B cell (primary cell): ENCODE data around the gene TPRG1L. TPM values are rescaled to one million over a fixed set of nuclear protein-coding genes. Genes with fewer than 3 reads are reported as not detected.

Experiments used
- ATAC-seq: fragments of 200-7000 bp; cut with Tn5 transposase; one replicate; pipeline ENCODE4 v1.10.0; 2021; ENCODE audit warnings: low read depth, mild to moderate bottlenecking, moderate number of reproducible peaks, moderate library complexity
- CTCF ChIA-PET: fragments of 350-600 bp; sonication (Branson Sonifier 250); formaldehyde crosslinking; loops from one replicate; lab custom pipeline; 2021; ENCODE audit warnings: antibody characterized with exemption, inconsistent platforms; lab: Charles Lee
- POLR2A ChIA-PET: fragments of 350-600 bp; sonication (Branson Sonifier 250); formaldehyde crosslinking; loops from one replicate; lab custom pipeline; 2021; ENCODE audit warnings: antibody characterized with exemption; lab: Charles Lee
- DNase-seq: peaks from one replicate; pipeline ENCODE4 v3.0.0; 2013
- H2AFZ ChIP-seq: 2 replicates; pipeline ENCODE4 v1.6.1; 2012; ENCODE audit warnings: mild to moderate bottlenecking, low read depth, low read length; ENCODE audit not compliant: insufficient read depth, poor library complexity, severe bottlenecking
- H3K27ac ChIP-seq, 2 donors: 1 replicate in 1 of 2; 2 replicates in 1 of 2; pipeline ENCODE4 v1.5.1; 2012 to 2013; ENCODE audit warnings: low read length in 2 of 2, mild to moderate bottlenecking in 2 of 2, moderate library complexity in 1 of 2
- H3K27me3 ChIP-seq, 4 experiments: fragments of 200-600 bp in 1 of 4; sonication (generic) in 1 of 4; replicated peaks in 1 of 4; 1 replicate in 2 of 4; 2 replicates in 2 of 4; pipeline versions ENCODE4 v1.6.1 to v1.7.0; 2013 to 2016; ENCODE audit warnings: low read length in 3 of 4, mild to moderate bottlenecking in 2 of 4, mixed read lengths in 1 of 4, moderate library complexity in 1 of 4; ENCODE audit not compliant: insufficient read depth in 4 of 4, control insufficient read depth in 3 of 4; ENCODE audit errors: control extremely low read depth in 1 of 4
- H3K36me3 ChIP-seq, 2 experiments: replicated peaks in 1 of 2; 1 replicate in 1 of 2; 2 replicates in 1 of 2; pipeline versions ENCODE4 v1.6.1 to v1.7.1; 2013; ENCODE audit warnings: low read length in 1 of 2; ENCODE audit not compliant: insufficient read depth in 2 of 2, control insufficient read depth in 1 of 2; ENCODE audit errors: control extremely low read depth in 1 of 2, extremely low read depth in 1 of 2
- H3K4me1 ChIP-seq, 2 donors: fragments of 200-600 bp in 1 of 2; sonication (generic) in 1 of 2; 1 replicate in 1 of 2; 2 replicates in 1 of 2; pipeline versions ENCODE4 v1.5.1 to v1.6.1; 2013 to 2017; ENCODE audit warnings: low read length in 2 of 2; ENCODE audit not compliant: control insufficient read depth in 2 of 2, insufficient read depth in 2 of 2
- H3K4me2 ChIP-seq: replicated peaks from 2 replicates; pipeline ENCODE3; 2012; ENCODE audit warnings: mild to moderate bottlenecking, low read depth, low read length; ENCODE audit not compliant: poor library complexity, severe bottlenecking
- H3K4me3 ChIP-seq, 5 experiments: fragments of 200-600 bp in 1 of 5; sonication (generic) in 1 of 5; 1 replicate in 3 of 5; 2 replicates in 2 of 5; pipeline versions ENCODE4 v1.5.1 to v1.7.0; 2011 to 2016; ENCODE audit warnings: low read length in 4 of 5, mild to moderate bottlenecking in 4 of 5, low read depth in 2 of 5, control low read depth in 1 of 5, moderate library complexity in 1 of 5; ENCODE audit not compliant: insufficient read depth in 1 of 5; ENCODE audit errors: control extremely low read depth in 1 of 5, extremely low read depth in 1 of 5
- H3K79me2 ChIP-seq: fragments of 200-600 bp; sonication (generic); one replicate; pipeline ENCODE4 v1.6.0; 2016; ENCODE audit warnings: low read length; ENCODE audit not compliant: control insufficient read depth, insufficient read depth
- H3K9ac ChIP-seq: fragments of 200-600 bp; sonication (generic); 2 replicates; pipeline ENCODE4 v1.6.1; 2017; ENCODE audit warnings: mild to moderate bottlenecking, low read length, moderate library complexity
- H3K9me3 ChIP-seq, 3 donors: one replicate each; pipeline versions ENCODE4 v1.6.1 to v1.7.1; 2013; ENCODE audit warnings: low read length in 2 of 3; ENCODE audit not compliant: control insufficient read depth in 2 of 3, insufficient read depth in 1 of 3; ENCODE audit errors: control extremely low read depth in 1 of 3
- H4K20me1 ChIP-seq: 2 replicates; pipeline ENCODE4 v1.6.0; 2012; ENCODE audit warnings: mild to moderate bottlenecking, low read length; ENCODE audit not compliant: insufficient read depth, control insufficient read depth, poor library complexity, severe bottlenecking
- H3K27ac Mint-ChIP-seq: one replicate; pipeline ENCODE4 v1.8.0; 2021; ENCODE audit warnings: mixed read lengths
- H3K27me3 Mint-ChIP-seq: one replicate; pipeline ENCODE4 v1.8.0; 2021; ENCODE audit warnings: mixed read lengths
- H3K4me1 Mint-ChIP-seq: one replicate; pipeline ENCODE4 v1.8.0; 2021; ENCODE audit warnings: mixed read lengths
- H3K4me3 Mint-ChIP-seq: one replicate; pipeline ENCODE4 v1.8.0; 2021; ENCODE audit warnings: mixed read lengths
- H3K9me3 Mint-ChIP-seq: one replicate; pipeline ENCODE4 v1.8.0; 2022; ENCODE audit warnings: mixed read lengths; ENCODE audit not compliant: insufficient read depth
- EZH2 ChIP-seq: IDR thresholded peaks from 2 replicates; pipeline ENCODE4 v1.6.1; 2012; ENCODE audit warnings: borderline replicate concordance, low read depth, mild to moderate bottlenecking, moderate library complexity, low read length; ENCODE audit not compliant: insufficient read depth, poor library complexity, severe bottlenecking
- WGBS: methylation state at CpG from one replicate; pipeline ENCODE4 v1.1.5; 2013; ENCODE audit warnings: missing lambda C conversion rate; ENCODE audit not compliant: insufficient coverage; 5-methylcytosine and 5-hydroxymethylcytosine counted together
- intact Hi-C: fragments of 100-400 bp; cut with micrococcal nuclease; formaldehyde crosslinking; loops from one replicate; pipeline ENCODE4 v1.10.0; 2022
- polyA plus RNA-seq: library from polyadenylated mRNA; depleted of rRNA; stranded (reverse); fragments of >200 nt; gene quantifications from 2 replicates; pipeline ENCODE4 v1.2.3, GENCODE V29; 2012
- total RNA-seq, 2 donors: library from RNA; stranded (reverse); fragments of 120-200 nt in 1 of 2; gene quantifications; 1 replicate in 1 of 2; 2 replicates in 1 of 2; pipeline versions ENCODE4 v1.2.3 to v1.2.4, GENCODE V29; 2013 to 2022
- TF ChIP-seq, protein P1 (sequence below): fragments of 200-600 bp; IDR thresholded peaks from one replicate; pipeline ENCODE4 v1.8.0; 2022; ENCODE audit warnings: antibody characterized with exemption, mild to moderate bottlenecking

The TPRG1L gene
- total and polyA plus RNA-seq, 2 donors (not counting 1 experiment from before 2014, with no cell fraction given), result 19.5 to 48.6 TPM

- no peak for TF ChIP-seq EZH2
- TF ChIP-seq, protein P1, sequence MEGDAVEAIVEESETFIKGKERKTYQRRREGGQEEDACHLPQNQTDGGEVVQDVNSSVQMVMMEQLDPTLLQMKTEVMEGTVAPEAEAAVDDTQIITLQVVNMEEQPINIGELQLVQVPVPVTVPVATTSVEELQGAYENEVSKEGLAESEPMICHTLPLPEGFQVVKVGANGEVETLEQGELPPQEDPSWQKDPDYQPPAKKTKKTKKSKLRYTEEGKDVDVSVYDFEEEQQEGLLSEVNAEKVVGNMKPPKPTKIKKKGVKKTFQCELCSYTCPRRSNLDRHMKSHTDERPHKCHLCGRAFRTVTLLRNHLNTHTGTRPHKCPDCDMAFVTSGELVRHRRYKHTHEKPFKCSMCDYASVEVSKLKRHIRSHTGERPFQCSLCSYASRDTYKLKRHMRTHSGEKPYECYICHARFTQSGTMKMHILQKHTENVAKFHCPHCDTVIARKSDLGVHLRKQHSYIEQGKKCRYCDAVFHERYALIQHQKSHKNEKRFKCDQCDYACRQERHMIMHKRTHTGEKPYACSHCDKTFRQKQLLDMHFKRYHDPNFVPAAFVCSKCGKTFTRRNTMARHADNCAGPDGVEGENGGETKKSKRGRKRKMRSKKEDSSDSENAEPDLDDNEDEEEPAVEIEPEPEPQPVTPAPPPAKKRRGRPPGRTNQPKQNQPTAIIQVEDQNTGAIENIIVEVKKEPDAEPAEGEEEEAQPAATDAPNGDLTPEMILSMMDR, result no peak
- DNase-seq (no peak), ATAC-seq (no peak)
- Mint-ChIP-seq H3K27me3 (no peaks in the 10 kb centered on the region), H3K9me3 (no peaks in the 10 kb centered on the region), H3K4me3 (no peak overlapping the region), H3K27ac (peak overlapping the region; percentile 56), H3K4me1 (peaks cover 24% of the 10 kb centered on the region)
- Histone ChIP-seq H3K27me3 (no peaks in the 10 kb centered on the region), H3K4me2 (no peak overlapping the region), H3K4me1 (peaks cover 26 to 31% of the 10 kb centered on the region in 2 donors), H2AFZ (no peak overlapping the region), H3K9ac (no peak overlapping the region), H3K36me3 (no peaks in the 10 kb centered on the region), H3K27ac (no peak overlapping the region), H3K79me2 (no peaks in the 10 kb centered on the region), H3K9me3 (no peaks in the 10 kb centered on the region), H4K20me1 (no peaks in the 10 kb centered on the region), H3K4me3 (no peak overlapping the region)
- intact Hi-C loops, result no loop called here
- ChIA-PET POLR2A (no interaction called here), CTCF (no interaction called here)
- 36% methylated on average over 10 of the region's 10 CpGs for WGBS
Measured at GRCh38 chr1:3593745-3594144, 31.1 kb upstream of the TPRG1L start.

- H3K9me3 Mint-ChIP-seq, result no peaks in the 10 kb centered on the region
- TF ChIP-seq, protein P1, result no peak
- no peak for TF ChIP-seq EZH2
- ChIA-PET POLR2A (no interaction called here), CTCF (no interaction called here)
- Histone ChIP-seq H3K27me3 (peaks cover 0 to 2% (median 0%) of the 10 kb centered on the region in 4 experiments), H3K79me2 (no peaks in the 10 kb centered on the region), H3K4me1 (peaks cover 27 to 38% of the 10 kb centered on the region in 2 donors), H3K9ac (no peak overlapping the region), H3K36me3 (no peaks in the 10 kb centered on the region), H3K4me2 (no peak overlapping the region), H3K9me3 (no peaks in the 10 kb centered on the region), H3K4me3 (no peak overlapping the region), H3K27ac (no peak overlapping the region), H2AFZ (no peak overlapping the region), H4K20me1 (no peaks in the 10 kb centered on the region)
- H3K27me3 Mint-ChIP-seq, result no peaks in the 10 kb centered on the region
- no peak overlapping the region for H3K27ac Mint-ChIP-seq
- WGBS, result 94% methylated on average over 26 of the region's 31 CpGs
- intact Hi-C loops, result no loop called here
- H3K4me1 Mint-ChIP-seq, result peaks cover 24% of the 10 kb centered on the region
- no peak overlapping the region for H3K4me3 Mint-ChIP-seq
- ATAC-seq (no peak), DNase-seq (no peak)
Measured at GRCh38 chr1:3594706-3595377, 30.0 kb upstream of the TPRG1L start.
